Measurements from ENCODE around the gene DUSP23. TPM values are rescaled to one million over a fixed set of nuclear protein-coding genes. Genes with fewer than 3 reads are reported as not detected.

The DUSP23 gene
- total and polyA plus RNA-seq, 2 donors (not counting 3 experiments of a cell fraction or from before 2014, with no cell fraction given): 82.5 to 197 TPM

DNA sequence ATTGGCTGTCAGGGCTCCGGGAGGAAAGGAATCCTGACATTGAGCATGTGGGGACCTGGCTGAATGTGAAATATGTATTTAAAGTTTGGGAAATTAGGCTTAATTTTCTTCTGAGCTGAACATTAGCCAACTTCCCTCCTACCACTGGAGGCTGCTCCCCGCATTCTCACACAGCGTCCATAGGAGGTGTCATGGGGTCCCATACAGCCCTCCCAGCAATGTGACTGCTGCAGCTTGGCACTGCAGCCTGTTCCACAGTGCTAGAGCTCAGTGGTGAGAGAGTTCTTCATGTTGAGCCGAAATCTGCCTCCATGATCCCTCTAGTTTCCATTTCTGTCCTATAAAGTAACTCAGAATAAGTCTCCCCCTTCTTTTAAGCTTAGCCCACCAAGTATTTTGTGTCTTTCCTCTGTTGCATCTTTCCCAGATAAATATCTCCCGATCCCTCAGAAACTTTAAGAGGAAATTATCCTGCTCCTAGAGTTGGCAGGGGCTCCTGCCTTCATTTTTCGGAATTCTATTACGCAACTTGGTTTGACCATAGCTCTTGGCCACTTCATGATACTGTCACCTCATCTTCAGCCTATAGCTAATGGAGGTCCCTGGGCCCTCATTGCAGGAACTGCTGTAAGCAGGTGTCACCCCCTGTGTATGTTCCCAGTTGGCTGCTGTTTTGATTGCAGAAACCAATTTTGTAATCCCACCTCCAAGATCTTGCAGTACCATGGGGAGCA lies 23.4 kb downstream of the DUSP23 start:
- DNase-seq (ENCODE audit: low read depth, low spot score) (no peak), FAIRE-seq (no peak)
- Histone ChIP-seq H2AFZ (ENCODE audit: low read depth, low read length) (no peak overlapping the region), H3K27ac (ENCODE audit: insufficient read depth, low read depth, low read length) (no peak overlapping the region), H3K4me3 (replicated peaks in 1 of 3; ENCODE audit: insufficient read depth in 1 of 3, low read depth in 1 of 3, low read length in 3 of 3) (no peak overlapping the region), H3K79me2 (ENCODE audit: control insufficient read depth, insufficient read depth, low read length) (no peaks in the 10 kb centered on the region), H3K9me1 (replicated peaks; ENCODE audit: control insufficient read depth, extremely low read depth, insufficient read depth, low read length) (no peaks in the 10 kb centered on the region), H3K9me3 (replicated peaks; ENCODE audit: control insufficient read depth, insufficient read depth, low read length) (no peaks in the 10 kb centered on the region), H3K4me1 (ENCODE audit: control insufficient read depth, extremely low read depth, insufficient read depth, low read length) (no peaks in the 10 kb centered on the region), H3K36me3 (ENCODE audit: control insufficient read depth in 2 of 2, extremely low read depth in 1 of 2, insufficient read depth in 2 of 2, low read length in 2 of 2) (no peaks in the 10 kb centered on the region), H3K4me2 (ENCODE audit: insufficient read depth, low read length) (no peak overlapping the region), H3K27me3 (ENCODE audit: control insufficient read depth in 2 of 2, insufficient read depth in 2 of 2, low read length in 2 of 2) (peaks cover 0 to 2% of the 10 kb centered on the region in 2 experiments), H3K9ac (replicated peaks; ENCODE audit: extremely low read depth, insufficient read depth, low read length) (no peak overlapping the region), H4K20me1 (replicated peaks; ENCODE audit: control insufficient read depth, extremely low read depth, insufficient read depth, low read length) (no peaks in the 10 kb centered on the region)
- no TSS peak for BruUV-seq (replicated peaks)
- dilution Hi-C loops (cut with MboI; ENCODE audit: extremely low pct_ligation_motif_present, low sequenced_read_pairs) (no loop called here), intact Hi-C loops (cut with micrococcal nuclease) (no loop called here)
- TF ChIP-seq GATA2 (IDR thresholded peaks at IDR 0.05; ENCODE audit: insufficient read depth, insufficient read length, low read depth, low read length) (no peak), POLR2A (IDR thresholded peaks at IDR 0.05; ENCODE audit: low read depth, low read length) (no peak), MYC (IDR thresholded peaks at IDR 0.05; ENCODE audit: low read depth, low read length) (no peak), EZH2 (IDR thresholded peaks at IDR 0.05; ENCODE audit: borderline replicate concordance, low read depth, low read length, severe bottlenecking) (no peak), FOS (IDR thresholded peaks at IDR 0.05; ENCODE audit: borderline replicate concordance, insufficient read depth, low read length) (no peak), JUN (IDR thresholded peaks at IDR 0.05; ENCODE audit: borderline replicate concordance, insufficient read depth, insufficient read length, low read depth) (no peak), POLR2AphosphoS5 (IDR thresholded peaks at IDR 0.05; ENCODE audit: insufficient read depth, low read depth, low read length) (no peak)
- TF ChIP-seq, protein P1, sequence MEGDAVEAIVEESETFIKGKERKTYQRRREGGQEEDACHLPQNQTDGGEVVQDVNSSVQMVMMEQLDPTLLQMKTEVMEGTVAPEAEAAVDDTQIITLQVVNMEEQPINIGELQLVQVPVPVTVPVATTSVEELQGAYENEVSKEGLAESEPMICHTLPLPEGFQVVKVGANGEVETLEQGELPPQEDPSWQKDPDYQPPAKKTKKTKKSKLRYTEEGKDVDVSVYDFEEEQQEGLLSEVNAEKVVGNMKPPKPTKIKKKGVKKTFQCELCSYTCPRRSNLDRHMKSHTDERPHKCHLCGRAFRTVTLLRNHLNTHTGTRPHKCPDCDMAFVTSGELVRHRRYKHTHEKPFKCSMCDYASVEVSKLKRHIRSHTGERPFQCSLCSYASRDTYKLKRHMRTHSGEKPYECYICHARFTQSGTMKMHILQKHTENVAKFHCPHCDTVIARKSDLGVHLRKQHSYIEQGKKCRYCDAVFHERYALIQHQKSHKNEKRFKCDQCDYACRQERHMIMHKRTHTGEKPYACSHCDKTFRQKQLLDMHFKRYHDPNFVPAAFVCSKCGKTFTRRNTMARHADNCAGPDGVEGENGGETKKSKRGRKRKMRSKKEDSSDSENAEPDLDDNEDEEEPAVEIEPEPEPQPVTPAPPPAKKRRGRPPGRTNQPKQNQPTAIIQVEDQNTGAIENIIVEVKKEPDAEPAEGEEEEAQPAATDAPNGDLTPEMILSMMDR (IDR thresholded peaks at IDR 0.05; ENCODE audit: extremely low read depth in 1 of 2, insufficient read depth in 1 of 2, low read depth in 1 of 2, low read length in 2 of 2): no peak
- TF ChIP-seq, protein P2, sequence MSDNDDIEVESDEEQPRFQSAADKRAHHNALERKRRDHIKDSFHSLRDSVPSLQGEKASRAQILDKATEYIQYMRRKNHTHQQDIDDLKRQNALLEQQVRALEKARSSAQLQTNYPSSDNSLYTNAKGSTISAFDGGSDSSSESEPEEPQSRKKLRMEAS (IDR thresholded peaks at IDR 0.05; ENCODE audit: insufficient read depth, insufficient read length): no peak
- CTCF ChIA-PET: interaction anchor here (1.0 to 11.5 kb wide), 7 partner anchors 13 to 204 kb away, joined by 3 to 623 read pairs (median 5); partner anchors contain the start of gene DUSP23
- POLR2A ChIA-PET: no interaction called here
